Measurements from ENCODE around the gene AADAC. TPM values are rescaled to one million over a fixed set of nuclear protein-coding genes. Genes with fewer than 3 reads are reported as not detected.

Gene AADAC
- total RNA-seq, 2 donors from 2014 or later, result not detected

DNA sequence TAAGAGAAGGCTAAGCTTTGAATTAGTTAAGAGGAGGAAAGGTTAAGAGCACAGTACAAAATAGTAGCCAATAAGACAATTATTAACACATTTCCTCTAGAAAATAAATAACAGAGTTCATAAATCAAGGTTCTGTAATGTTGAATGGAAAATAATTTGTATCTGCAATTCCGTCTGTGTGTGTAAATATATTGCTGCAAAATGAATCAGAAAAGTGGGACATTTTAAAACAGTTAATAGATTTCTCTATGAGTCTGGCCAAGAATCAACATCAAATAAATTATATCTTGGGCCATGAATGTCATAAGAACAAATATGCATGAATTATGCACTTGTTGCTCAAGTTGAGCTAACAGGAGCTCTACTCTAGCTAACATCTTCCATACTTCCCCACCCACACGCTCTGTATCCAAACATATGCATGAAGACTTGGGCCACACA is 45.3 kb downstream of the AADAC start:
- TF ChIP-seq POLR2A (IDR thresholded peaks at IDR 0.05) (no peak), POLR2AphosphoS5 (IDR thresholded peaks at IDR 0.05) (no peak)
- TF ChIP-seq, protein P1, sequence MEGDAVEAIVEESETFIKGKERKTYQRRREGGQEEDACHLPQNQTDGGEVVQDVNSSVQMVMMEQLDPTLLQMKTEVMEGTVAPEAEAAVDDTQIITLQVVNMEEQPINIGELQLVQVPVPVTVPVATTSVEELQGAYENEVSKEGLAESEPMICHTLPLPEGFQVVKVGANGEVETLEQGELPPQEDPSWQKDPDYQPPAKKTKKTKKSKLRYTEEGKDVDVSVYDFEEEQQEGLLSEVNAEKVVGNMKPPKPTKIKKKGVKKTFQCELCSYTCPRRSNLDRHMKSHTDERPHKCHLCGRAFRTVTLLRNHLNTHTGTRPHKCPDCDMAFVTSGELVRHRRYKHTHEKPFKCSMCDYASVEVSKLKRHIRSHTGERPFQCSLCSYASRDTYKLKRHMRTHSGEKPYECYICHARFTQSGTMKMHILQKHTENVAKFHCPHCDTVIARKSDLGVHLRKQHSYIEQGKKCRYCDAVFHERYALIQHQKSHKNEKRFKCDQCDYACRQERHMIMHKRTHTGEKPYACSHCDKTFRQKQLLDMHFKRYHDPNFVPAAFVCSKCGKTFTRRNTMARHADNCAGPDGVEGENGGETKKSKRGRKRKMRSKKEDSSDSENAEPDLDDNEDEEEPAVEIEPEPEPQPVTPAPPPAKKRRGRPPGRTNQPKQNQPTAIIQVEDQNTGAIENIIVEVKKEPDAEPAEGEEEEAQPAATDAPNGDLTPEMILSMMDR (IDR thresholded peaks at IDR 0.05), result no peak
- H3K4me1 ChIP-seq (replicated peaks), result no peaks in the 10 kb centered on the region
- H3K36me3 ChIP-seq, result no peaks in the 10 kb centered on the region
- no peak overlapping the region for H3K4me3 ChIP-seq
- no peaks in the 10 kb centered on the region for H3K27me3 ChIP-seq (replicated peaks; ENCODE audit: insufficient read depth)
- no peaks in the 10 kb centered on the region for H3K9me3 ChIP-seq
- DNase-seq (ENCODE audit: low spot score), result no peak
- 45% methylated on average over 2 of the region's 2 CpGs for WGBS
- H3K27ac ChIP-seq, result no peak overlapping the region
- intact Hi-C loops (cut with DNase I), result no loop called here

GRCh38 chr3:151859905-151860304 is 46.0 kb downstream of the AADAC start:
- Histone ChIP-seq H3K36me3 (no peaks in the 10 kb centered on the region), H3K4me1 (replicated peaks) (no peaks in the 10 kb centered on the region), H3K9me3 (no peaks in the 10 kb centered on the region), H3K4me3 (no peak overlapping the region), H3K27ac (no peak overlapping the region), H3K27me3 (replicated peaks; ENCODE audit: insufficient read depth) (no peaks in the 10 kb centered on the region)
- no peak for DNase-seq (ENCODE audit: low spot score)
- no peak for TF ChIP-seq POLR2A (IDR thresholded peaks at IDR 0.05)
- TF ChIP-seq POLR2AphosphoS5 (IDR thresholded peaks at IDR 0.05), result no peak
- intact Hi-C loops (cut with DNase I), result no loop called here

- intact Hi-C loops (cut with DNase I), result no loop called here
- Histone ChIP-seq H3K4me3 (no peak overlapping the region), H3K9me3 (no peaks in the 10 kb centered on the region), H3K4me1 (replicated peaks) (no peaks in the 10 kb centered on the region), H3K27ac (no peak overlapping the region), H3K27me3 (replicated peaks; ENCODE audit: insufficient read depth) (no peaks in the 10 kb centered on the region), H3K36me3 (no peaks in the 10 kb centered on the region)
- no peak for DNase-seq (ENCODE audit: low spot score)
- 88% methylated on average over 2 of the region's 2 CpGs for WGBS
- TF ChIP-seq POLR2AphosphoS5 (IDR thresholded peaks at IDR 0.05), result no peak
- TF ChIP-seq, protein P1 (IDR thresholded peaks at IDR 0.05), result no peak
- TF ChIP-seq POLR2A (IDR thresholded peaks at IDR 0.05), result no peak
Measured at GRCh38 chr3:151863611-151864010, 49.7 kb downstream of the AADAC start.

DNA sequence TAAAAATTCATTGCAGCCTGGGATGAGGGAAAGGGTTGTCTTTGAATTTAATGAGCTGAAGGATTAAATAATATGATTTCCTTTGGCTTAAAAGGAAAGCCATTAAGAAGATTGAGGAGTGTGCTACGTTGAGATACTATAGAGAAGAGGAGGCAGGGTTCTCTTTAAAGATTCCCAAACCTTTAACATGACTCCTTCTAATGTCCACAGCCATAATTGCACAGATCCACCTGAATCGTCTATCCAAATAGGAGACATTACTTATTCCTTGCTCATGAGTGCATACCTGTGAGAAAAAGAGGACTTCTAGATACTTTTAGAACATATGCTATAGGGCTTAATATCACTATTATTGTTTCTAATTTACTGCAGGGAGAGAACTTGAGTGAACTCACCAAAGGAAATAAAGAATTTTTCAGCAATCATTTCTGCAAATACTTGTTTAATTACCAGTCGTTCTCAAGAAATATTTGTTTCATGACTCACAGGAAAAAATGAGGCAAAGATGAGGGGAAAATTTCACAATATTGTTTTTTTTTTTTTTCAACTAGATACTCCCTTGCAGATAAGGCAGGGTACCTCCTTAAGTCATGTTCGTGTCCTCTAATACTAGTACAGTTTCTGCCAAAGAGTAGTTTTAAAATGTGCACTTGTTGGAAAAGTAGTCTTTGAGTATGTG is 50.6 kb downstream of the AADAC start:
- Histone ChIP-seq H3K36me3 (no peaks in the 10 kb centered on the region), H3K9me3 (no peaks in the 10 kb centered on the region), H3K27ac (no peak overlapping the region), H3K4me1 (replicated peaks) (no peaks in the 10 kb centered on the region), H3K4me3 (no peak overlapping the region), H3K27me3 (replicated peaks; ENCODE audit: insufficient read depth) (no peaks in the 10 kb centered on the region)
- TF ChIP-seq POLR2A (IDR thresholded peaks at IDR 0.05) (no peak), POLR2AphosphoS5 (IDR thresholded peaks at IDR 0.05) (no peak)
- TF ChIP-seq, protein P1 (IDR thresholded peaks at IDR 0.05), result no peak
- no peak for DNase-seq (ENCODE audit: low spot score)
- intact Hi-C loops (cut with DNase I), result no loop called here
- WGBS, result 50% methylated on average over 4 of the region's 4 CpGs

- intact Hi-C loops (cut with DNase I), result no loop called here
- no peak overlapping the region for H3K27ac ChIP-seq
- H3K4me3 ChIP-seq, result no peak overlapping the region
- H3K27me3 ChIP-seq (replicated peaks; ENCODE audit: insufficient read depth), result no peaks in the 10 kb centered on the region
- no peaks in the 10 kb centered on the region for H3K36me3 ChIP-seq
- H3K9me3 ChIP-seq, result no peaks in the 10 kb centered on the region
- WGBS, result 48% methylated on average over 4 of the region's 4 CpGs
- DNase-seq (ENCODE audit: low spot score), result no peak
- no peaks in the 10 kb centered on the region for H3K4me1 ChIP-seq (replicated peaks)
- TF ChIP-seq POLR2A (IDR thresholded peaks at IDR 0.05), result no peak
- TF ChIP-seq POLR2AphosphoS5 (IDR thresholded peaks at IDR 0.05), result no peak
- TF ChIP-seq, protein P1 (IDR thresholded peaks at IDR 0.05), result no peak
Measured at GRCh38 chr3:151866711-151867410, 52.9 kb downstream of the AADAC start.
